GM12873 (cell line): Measurements from ENCODE around the gene NLGN2.
A peak's percentile ranks its signal among the peaks of the same experiment; 100 is the strongest.

Experiments
- TF ChIP-seq, protein P1 (sequence below): IDR thresholded peaks from 2 replicates; pipeline ENCODE4 v1.5.1; 2012; ENCODE audit warnings: low read depth, mild to moderate bottlenecking, moderate library complexity, low read length, control low read depth; ENCODE audit not compliant: insufficient read depth; ENCODE audit errors: missing control alignments

Gene NLGN2

DNA sequence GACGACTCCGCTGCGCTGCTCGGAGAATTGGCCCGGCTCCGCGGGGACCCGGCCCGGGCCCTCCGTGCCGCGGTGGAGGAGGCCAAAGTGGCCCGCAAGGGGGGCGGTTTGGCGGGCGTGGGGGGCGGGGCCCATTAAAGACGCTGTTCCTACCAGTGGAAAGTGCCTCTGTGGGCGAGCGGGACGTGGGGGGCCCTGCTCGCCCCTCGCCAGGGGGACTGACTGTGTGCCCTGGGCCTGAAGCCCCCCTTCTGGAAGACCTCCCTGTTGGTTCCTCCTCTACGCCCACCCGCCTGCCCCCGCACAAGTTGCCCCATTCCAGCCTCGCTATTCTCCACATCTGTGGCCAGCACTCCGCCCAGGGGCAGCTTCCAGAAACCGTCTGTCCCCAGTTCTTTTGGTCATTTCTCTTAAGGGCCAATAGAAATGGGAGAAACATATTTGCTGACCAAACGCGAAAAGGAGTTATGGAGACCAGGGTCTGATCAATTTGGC, 29.8 kb downstream of the NLGN2 start:
- TF ChIP-seq, protein P1, sequence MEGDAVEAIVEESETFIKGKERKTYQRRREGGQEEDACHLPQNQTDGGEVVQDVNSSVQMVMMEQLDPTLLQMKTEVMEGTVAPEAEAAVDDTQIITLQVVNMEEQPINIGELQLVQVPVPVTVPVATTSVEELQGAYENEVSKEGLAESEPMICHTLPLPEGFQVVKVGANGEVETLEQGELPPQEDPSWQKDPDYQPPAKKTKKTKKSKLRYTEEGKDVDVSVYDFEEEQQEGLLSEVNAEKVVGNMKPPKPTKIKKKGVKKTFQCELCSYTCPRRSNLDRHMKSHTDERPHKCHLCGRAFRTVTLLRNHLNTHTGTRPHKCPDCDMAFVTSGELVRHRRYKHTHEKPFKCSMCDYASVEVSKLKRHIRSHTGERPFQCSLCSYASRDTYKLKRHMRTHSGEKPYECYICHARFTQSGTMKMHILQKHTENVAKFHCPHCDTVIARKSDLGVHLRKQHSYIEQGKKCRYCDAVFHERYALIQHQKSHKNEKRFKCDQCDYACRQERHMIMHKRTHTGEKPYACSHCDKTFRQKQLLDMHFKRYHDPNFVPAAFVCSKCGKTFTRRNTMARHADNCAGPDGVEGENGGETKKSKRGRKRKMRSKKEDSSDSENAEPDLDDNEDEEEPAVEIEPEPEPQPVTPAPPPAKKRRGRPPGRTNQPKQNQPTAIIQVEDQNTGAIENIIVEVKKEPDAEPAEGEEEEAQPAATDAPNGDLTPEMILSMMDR, result no peak

DNA sequence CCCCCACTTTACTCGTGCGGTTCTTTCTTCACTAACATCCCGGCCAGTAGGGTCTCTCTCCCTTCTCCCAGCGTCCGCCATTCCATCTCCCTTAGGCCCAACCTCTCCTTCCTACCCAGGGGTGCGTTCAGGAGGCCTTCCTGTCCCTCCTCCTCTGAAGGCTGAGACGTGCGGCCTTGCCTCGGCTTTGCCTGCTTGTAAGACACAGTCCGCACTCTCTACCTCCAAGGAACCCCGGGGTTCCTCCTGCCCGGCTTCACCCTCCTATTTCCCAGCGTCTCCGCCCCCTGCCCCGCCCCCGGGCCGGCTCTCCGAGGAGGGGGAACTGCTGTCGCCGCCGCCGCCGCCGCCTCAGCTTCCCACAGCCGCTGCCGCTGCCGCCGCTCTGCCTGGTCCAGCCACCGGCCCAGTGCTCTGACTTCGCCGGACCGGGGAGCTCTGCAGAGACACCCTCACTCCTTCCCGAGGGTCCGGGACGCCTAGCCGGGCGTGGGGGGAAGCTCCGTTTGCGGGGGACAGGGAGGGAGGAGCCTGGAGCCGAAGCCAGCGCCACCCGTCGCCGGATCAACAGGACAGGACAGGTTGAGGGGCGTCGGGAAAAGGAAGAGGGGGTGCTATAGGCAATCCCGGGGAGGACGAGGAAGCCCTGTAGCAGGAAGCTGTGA, 30.4 kb downstream of the NLGN2 start:
- TF ChIP-seq, protein P1, result no peak

DNA sequence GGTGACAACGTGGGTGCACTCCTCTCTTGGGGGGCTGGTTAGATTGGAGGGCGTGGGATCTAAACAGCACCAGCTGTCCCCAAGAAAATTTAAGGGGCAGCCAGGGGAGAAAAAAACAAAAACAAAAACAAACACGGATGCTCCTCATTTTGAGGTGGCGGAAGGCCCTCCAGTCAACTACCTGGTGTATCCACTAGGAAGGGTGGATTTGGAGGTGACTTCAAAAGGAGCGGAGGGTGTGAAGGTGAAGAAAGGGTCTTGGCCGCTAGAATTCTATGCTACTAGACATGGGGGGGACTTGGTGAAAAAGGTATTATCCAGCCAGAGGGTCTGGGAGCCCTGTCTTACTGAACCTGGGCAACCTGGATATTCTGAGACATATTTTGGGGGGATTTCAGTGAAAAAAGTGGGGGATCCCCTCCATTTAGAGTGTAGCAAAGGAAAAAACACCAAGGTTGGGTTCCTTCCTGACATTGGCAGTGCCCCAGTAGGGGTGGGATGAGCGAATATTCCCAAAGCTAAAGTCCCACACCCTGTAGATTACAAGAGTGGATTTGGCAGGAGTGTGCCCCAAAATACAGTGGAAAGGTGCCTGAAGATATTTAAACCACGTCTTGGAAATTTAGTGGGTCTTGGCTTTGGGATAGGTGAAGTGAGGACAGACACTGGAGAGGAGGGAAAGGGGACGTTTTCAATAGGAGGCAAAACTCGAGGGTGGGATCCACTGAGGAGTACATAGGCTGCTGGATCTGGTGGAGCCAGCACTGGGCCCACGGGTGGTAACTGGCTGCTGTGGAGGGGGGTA, 31.2 kb downstream of the NLGN2 start:
- TF ChIP-seq, protein P1, result no peak

DNA sequence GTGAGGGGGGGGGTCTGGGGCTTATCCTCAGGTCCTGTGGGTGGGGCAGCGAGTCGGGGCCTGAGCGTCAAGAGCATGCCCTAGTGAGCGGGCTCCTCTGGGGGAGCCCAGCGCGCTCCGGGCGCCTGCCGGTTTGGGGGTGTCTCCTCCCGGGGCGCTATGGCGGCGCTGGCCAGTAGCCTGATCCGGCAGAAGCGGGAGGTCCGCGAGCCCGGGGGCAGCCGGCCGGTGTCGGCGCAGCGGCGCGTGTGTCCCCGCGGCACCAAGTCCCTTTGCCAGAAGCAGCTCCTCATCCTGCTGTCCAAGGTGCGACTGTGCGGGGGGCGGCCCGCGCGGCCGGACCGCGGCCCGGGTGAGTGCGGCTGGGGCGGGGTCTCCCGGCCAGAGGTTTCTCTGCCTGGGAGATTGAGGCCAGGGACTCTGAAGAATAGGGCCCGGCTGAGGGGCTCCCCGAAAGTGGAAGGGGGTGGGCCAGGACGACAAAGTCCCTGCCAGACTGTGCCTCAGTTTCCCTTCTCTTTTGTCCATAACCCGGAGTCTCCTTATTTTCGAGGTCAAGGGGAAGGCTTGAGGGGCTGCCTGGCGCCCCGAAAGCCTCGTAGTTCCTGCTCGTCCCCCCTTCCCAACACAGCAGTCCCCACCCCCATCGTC, 31.9 kb downstream of the NLGN2 start, which contains the start of gene FGF11:
Gene FGF11 (plus strand): TSS at position 51 of the 651 bp plus-strand sequence. CDS start 109 bp downstream, at position 160.
- TF ChIP-seq, protein P1, result no peak

DNA sequence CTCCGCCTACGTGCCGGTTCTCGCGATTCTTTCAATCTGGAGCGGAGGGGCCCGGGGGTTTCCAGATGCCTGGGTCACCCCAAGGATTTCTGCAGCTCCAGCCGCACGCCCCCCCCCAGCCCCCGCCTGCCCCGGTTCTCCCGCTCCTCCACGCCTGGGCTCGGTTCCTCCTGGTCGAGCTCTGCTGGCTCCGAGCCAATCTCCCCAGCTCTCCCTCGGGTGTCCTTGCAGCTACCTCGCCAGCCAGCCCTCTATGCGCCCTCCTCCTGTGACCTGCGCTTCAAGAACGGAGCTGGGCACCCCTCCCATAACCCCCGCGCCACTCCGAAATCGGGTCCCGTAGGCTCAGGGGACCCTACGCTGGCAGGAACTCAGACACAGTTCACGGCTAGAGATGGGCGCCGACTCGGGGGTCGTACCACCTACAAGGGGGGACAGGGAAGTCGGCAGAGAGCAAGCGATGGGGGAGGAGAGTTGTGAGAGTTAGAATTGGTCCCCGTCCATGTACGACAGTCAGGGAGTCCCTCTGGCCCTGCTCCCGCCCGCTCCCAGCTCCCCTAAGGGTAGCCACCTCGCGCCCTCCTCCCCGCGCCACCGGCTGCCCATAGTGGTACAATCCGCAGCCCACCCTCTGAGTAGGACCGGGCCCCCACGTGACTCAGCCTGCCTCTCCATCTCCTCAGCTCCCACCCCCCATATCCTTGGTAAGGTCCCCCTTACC, 32.6 kb downstream of the NLGN2 start:
- TF ChIP-seq, protein P1, result no peak

DNA sequence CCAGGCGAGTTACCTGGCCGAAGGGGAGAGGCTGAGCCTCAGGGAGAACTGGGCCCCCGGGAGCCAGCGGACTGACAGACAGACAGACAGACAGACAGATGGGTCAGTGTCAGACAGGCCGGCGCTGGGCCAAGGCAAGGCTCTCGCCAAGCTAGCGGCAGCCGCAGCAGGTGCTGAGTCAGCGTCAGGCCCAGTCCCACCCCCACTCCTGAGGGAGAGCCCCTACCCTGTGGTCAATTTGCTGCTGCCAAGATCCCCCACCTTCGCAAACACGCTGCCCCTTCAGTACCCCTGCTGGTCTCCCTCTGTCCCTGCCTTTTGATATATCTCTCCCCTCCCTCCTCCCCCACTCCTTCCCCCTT, 33.2 kb downstream of the NLGN2 start:
- TF ChIP-seq, protein P1, result peak; percentile 22
